Suprapubic skin (tissue), 4 donors: Measurements from ENCODE around the gene OR7D2.

Experiments used
- CTCF ChIP-seq, 2 donors: fragments of 200-600 bp in 1 of 2; fragments of 450-650 bp in 1 of 2; sonication (generic) in 1 of 2; IDR thresholded peaks; one replicate each; pipeline ENCODE4 v1.5.1; 2016 to 2019; ENCODE audit warnings: antibody characterized with exemption in 2 of 2, mild to moderate bottlenecking in 1 of 2, moderate library complexity in 1 of 2
- EP300 ChIP-seq: sonication (generic); formaldehyde crosslinking; IDR thresholded peaks from one replicate; pipeline ENCODE4 v1.6.1; 2017; ENCODE audit warnings: antibody characterized with exemption
- POLR2A ChIP-seq, 2 donors: fragments of 450-650 bp; IDR thresholded peaks; one replicate each; pipeline ENCODE4 v1.6.1; 2017; ENCODE audit warnings: antibody characterized with exemption in 2 of 2, mild to moderate bottlenecking in 2 of 2, moderate library complexity in 2 of 2
- POLR2AphosphoS5 ChIP-seq, 3 donors: sonication (generic); formaldehyde crosslinking; IDR thresholded peaks; one replicate each; pipeline ENCODE4 v1.6.1; 2017; ENCODE audit warnings: antibody characterized with exemption in 3 of 3

GRCh38 chr19:9189535-9189934 is 10.8 kb downstream of the OR7D2 start:
- no peak for TF ChIP-seq POLR2A (IDR thresholded peaks at IDR 0.05)
- no peak for TF ChIP-seq CTCF (IDR thresholded peaks at IDR 0.05)
- TF ChIP-seq POLR2AphosphoS5 (IDR thresholded peaks at IDR 0.05) = no peak
- TF ChIP-seq EP300 = no peak
